ENCODE results near the gene MAGI2. TPM values are rescaled to one million over a fixed set of nuclear protein-coding genes. Genes with fewer than 3 reads are reported as not detected.

MAGI2 gene
- total RNA-seq, 3 donors from 2014 or later, result 9.8 to 22.7 (median 20.2) TPM

- H3K9me3 ChIP-seq, result no peaks in the 10 kb centered on the region
- no peaks in the 10 kb centered on the region for H3K4me1 ChIP-seq
- no peaks in the 10 kb centered on the region for H3K36me3 ChIP-seq
- no peaks in the 10 kb centered on the region for H3K27me3 ChIP-seq
- no peak for TF ChIP-seq POLR2AphosphoS5 (IDR thresholded peaks at IDR 0.05)
- TF ChIP-seq POLR2A (IDR thresholded peaks at IDR 0.05), result no peak
- TF ChIP-seq, protein P1, sequence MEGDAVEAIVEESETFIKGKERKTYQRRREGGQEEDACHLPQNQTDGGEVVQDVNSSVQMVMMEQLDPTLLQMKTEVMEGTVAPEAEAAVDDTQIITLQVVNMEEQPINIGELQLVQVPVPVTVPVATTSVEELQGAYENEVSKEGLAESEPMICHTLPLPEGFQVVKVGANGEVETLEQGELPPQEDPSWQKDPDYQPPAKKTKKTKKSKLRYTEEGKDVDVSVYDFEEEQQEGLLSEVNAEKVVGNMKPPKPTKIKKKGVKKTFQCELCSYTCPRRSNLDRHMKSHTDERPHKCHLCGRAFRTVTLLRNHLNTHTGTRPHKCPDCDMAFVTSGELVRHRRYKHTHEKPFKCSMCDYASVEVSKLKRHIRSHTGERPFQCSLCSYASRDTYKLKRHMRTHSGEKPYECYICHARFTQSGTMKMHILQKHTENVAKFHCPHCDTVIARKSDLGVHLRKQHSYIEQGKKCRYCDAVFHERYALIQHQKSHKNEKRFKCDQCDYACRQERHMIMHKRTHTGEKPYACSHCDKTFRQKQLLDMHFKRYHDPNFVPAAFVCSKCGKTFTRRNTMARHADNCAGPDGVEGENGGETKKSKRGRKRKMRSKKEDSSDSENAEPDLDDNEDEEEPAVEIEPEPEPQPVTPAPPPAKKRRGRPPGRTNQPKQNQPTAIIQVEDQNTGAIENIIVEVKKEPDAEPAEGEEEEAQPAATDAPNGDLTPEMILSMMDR (IDR thresholded peaks at IDR 0.05), result no peak
- DNase-seq (ENCODE audit: low spot score in 2 of 2), result no peak
- intact Hi-C loops (cut with DNase I; ENCODE audit: low total_unique reads), result no loop called here
- no peak overlapping the region for H3K27ac ChIP-seq
- no peak overlapping the region for H3K4me3 ChIP-seq
Measured at GRCh38 chr7:78429878-78430277, 1023.6 kb downstream of the MAGI2 start.

- Histone ChIP-seq H3K27ac (no peak overlapping the region), H3K27me3 (no peaks in the 10 kb centered on the region), H3K9me3 (no peaks in the 10 kb centered on the region), H3K4me3 (no peak overlapping the region), H3K4me1 (no peaks in the 10 kb centered on the region), H3K36me3 (no peaks in the 10 kb centered on the region)
- TF ChIP-seq, protein P1 (IDR thresholded peaks at IDR 0.05), result no peak
- TF ChIP-seq POLR2AphosphoS5 (IDR thresholded peaks at IDR 0.05), result no peak
- TF ChIP-seq POLR2A (IDR thresholded peaks at IDR 0.05), result no peak
- no peak for DNase-seq (ENCODE audit: low spot score in 2 of 2)
- intact Hi-C loops (cut with DNase I; ENCODE audit: low total_unique reads), result no loop called here
Measured at GRCh38 chr7:78427209-78427608, 1026.3 kb downstream of the MAGI2 start.

DNA sequence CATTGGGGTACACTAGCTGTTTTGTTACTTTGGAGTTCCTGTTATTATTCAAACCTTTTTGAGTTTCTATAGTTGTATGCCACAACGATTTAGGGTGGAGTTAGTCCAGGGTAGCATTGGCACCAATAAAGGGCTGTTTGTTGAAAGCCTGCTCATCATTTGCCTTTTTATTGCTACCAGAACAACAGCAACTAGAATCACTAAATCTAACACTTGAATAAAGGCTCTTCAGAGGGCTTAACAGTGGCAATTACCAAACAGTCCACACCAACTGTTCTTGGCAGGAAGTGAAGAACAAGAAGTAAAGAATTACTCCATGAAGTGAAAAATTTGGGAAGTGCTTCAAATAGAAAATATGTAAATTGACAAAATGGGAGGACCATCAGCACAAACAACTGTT, 1033.5 kb downstream of the MAGI2 start:
- Histone ChIP-seq H3K4me3 (no peak overlapping the region), H3K27me3 (no peaks in the 10 kb centered on the region), H3K36me3 (no peaks in the 10 kb centered on the region), H3K4me1 (no peaks in the 10 kb centered on the region), H3K27ac (no peak overlapping the region), H3K9me3 (peaks cover 0 to 5% of the 10 kb centered on the region in 2 donors)
- intact Hi-C loops (cut with DNase I; ENCODE audit: low total_unique reads), result no loop called here
- no peak for DNase-seq (ENCODE audit: low spot score in 2 of 2)
- no peak for TF ChIP-seq POLR2A (IDR thresholded peaks at IDR 0.05)

- TF ChIP-seq POLR2AphosphoS5 (IDR thresholded peaks at IDR 0.05), result no peak
- no peak for TF ChIP-seq POLR2A (IDR thresholded peaks at IDR 0.05)
- TF ChIP-seq, protein P1 (IDR thresholded peaks at IDR 0.05), result no peak
- intact Hi-C loops (cut with DNase I; ENCODE audit: low total_unique reads), result no loop called here
- H3K27ac ChIP-seq, result no peak overlapping the region
- H3K36me3 ChIP-seq, result no peaks in the 10 kb centered on the region
- no peaks in the 10 kb centered on the region for H3K27me3 ChIP-seq
- H3K4me3 ChIP-seq, result no peak overlapping the region
- no peak for DNase-seq (ENCODE audit: low spot score in 2 of 2)
- no peaks in the 10 kb centered on the region for H3K4me1 ChIP-seq
- peaks cover 0 to 5% of the 10 kb centered on the region in 2 donors for H3K9me3 ChIP-seq
Measured at GRCh38 chr7:78417180-78417853, 1036.2 kb downstream of the MAGI2 start.

GRCh38 chr7:78413568-78413967, 1039.9 kb downstream of the MAGI2 start:
- Histone ChIP-seq H3K27ac (no peak overlapping the region), H3K36me3 (no peaks in the 10 kb centered on the region), H3K9me3 (peaks cover 0 to 5% of the 10 kb centered on the region in 2 donors), H3K4me1 (no peaks in the 10 kb centered on the region), H3K27me3 (no peaks in the 10 kb centered on the region), H3K4me3 (no peak overlapping the region)
- intact Hi-C loops (cut with DNase I; ENCODE audit: low total_unique reads), result no loop called here
- TF ChIP-seq, protein P1 (IDR thresholded peaks at IDR 0.05), result no peak
- no peak for TF ChIP-seq POLR2A (IDR thresholded peaks at IDR 0.05)
- TF ChIP-seq POLR2AphosphoS5 (IDR thresholded peaks at IDR 0.05), result no peak
- DNase-seq (ENCODE audit: low spot score in 2 of 2), result no peak

All from breast epithelium (tissue), 4 donors.